ENCODE data around the gene ABHD16B.

Gene ABHD16B

GRCh38 chr20:63895202-63895951 lies 34.1 kb downstream of the ABHD16B start:
- ATAC-seq: no peak
- TF ChIP-seq CSRNP3 (CRISPR knock-in tag; IDR thresholded peaks at IDR 0.05): no peak
- no peak for TF ChIP-seq ZFP3 (CRISPR knock-in tag; IDR thresholded peaks at IDR 0.05)
- no peak for TF ChIP-seq GLIS3 (CRISPR knock-in tag; IDR thresholded peaks at IDR 0.05)
- TF ChIP-seq PPARA (CRISPR knock-in tag; IDR thresholded peaks at IDR 0.05; ENCODE audit: borderline replicate concordance): no peak
- TF ChIP-seq, protein P1, sequence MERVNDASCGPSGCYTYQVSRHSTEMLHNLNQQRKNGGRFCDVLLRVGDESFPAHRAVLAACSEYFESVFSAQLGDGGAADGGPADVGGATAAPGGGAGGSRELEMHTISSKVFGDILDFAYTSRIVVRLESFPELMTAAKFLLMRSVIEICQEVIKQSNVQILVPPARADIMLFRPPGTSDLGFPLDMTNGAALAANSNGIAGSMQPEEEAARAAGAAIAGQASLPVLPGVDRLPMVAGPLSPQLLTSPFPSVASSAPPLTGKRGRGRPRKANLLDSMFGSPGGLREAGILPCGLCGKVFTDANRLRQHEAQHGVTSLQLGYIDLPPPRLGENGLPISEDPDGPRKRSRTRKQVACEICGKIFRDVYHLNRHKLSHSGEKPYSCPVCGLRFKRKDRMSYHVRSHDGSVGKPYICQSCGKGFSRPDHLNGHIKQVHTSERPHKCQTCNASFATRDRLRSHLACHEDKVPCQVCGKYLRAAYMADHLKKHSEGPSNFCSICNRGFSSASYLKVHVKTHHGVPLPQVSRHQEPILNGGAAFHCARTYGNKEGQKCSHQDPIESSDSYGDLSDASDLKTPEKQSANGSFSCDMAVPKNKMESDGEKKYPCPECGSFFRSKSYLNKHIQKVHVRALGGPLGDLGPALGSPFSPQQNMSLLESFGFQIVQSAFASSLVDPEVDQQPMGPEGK (CRISPR knock-in tag; IDR thresholded peaks at IDR 0.05; ENCODE audit: borderline replicate concordance): no peak
- TF ChIP-seq CREB5 (CRISPR knock-in tag; IDR thresholded peaks at IDR 0.05; ENCODE audit: low read depth): no peak
- no peak for TF ChIP-seq SNAI2 (CRISPR knock-in tag; IDR thresholded peaks at IDR 0.05)
- no peak for TF ChIP-seq TSHZ2 (CRISPR knock-in tag; IDR thresholded peaks at IDR 0.05)
- no peak for TF ChIP-seq ZNF8 (CRISPR knock-in tag; IDR thresholded peaks at IDR 0.05)
- no peak for TF ChIP-seq ZFP30 (CRISPR knock-in tag; IDR thresholded peaks at IDR 0.05)
- TF ChIP-seq ISL1 (CRISPR knock-in tag; IDR thresholded peaks at IDR 0.05): no peak
- no peak for TF ChIP-seq ZC3H10 (CRISPR knock-in tag; IDR thresholded peaks at IDR 0.05)
- no peak for TF ChIP-seq ARNTL (CRISPR knock-in tag; IDR thresholded peaks at IDR 0.05; ENCODE audit: borderline replicate concordance, low read depth)
- TF ChIP-seq TCF4 (CRISPR knock-in tag; IDR thresholded peaks at IDR 0.05; ENCODE audit: borderline replicate concordance): no peak
- TF ChIP-seq POU6F1 (CRISPR knock-in tag; IDR thresholded peaks at IDR 0.05; ENCODE audit: borderline replicate concordance, low read depth): no peak
- no peak for TF ChIP-seq BACH2 (CRISPR knock-in tag; IDR thresholded peaks at IDR 0.05; ENCODE audit: borderline replicate concordance)
- TF ChIP-seq CSDC2 (CRISPR knock-in tag; IDR thresholded peaks at IDR 0.05): no peak
- no peak for TF ChIP-seq ESRRG (CRISPR knock-in tag; IDR thresholded peaks at IDR 0.05)

- ATAC-seq: no peak
- TF ChIP-seq ESRRG (CRISPR knock-in tag; IDR thresholded peaks at IDR 0.05) (no peak), CSRNP3 (CRISPR knock-in tag; IDR thresholded peaks at IDR 0.05) (no peak), TCF4 (CRISPR knock-in tag; IDR thresholded peaks at IDR 0.05; ENCODE audit: borderline replicate concordance) (no peak), ZFP30 (CRISPR knock-in tag; IDR thresholded peaks at IDR 0.05) (no peak), RARB (CRISPR knock-in tag; IDR thresholded peaks at IDR 0.05) (no peak), SNAI2 (CRISPR knock-in tag; IDR thresholded peaks at IDR 0.05) (no peak), TOX (CRISPR knock-in tag; IDR thresholded peaks at IDR 0.05; ENCODE audit: borderline replicate concordance) (no peak), CSDC2 (CRISPR knock-in tag; IDR thresholded peaks at IDR 0.05) (no peak), ZNF565 (CRISPR knock-in tag; conservative IDR thresholded peaks at IDR 0.05; ENCODE audit: low read depth) (no peak), CREB5 (CRISPR knock-in tag; IDR thresholded peaks at IDR 0.05; ENCODE audit: low read depth) (no peak), ZC3H10 (CRISPR knock-in tag; IDR thresholded peaks at IDR 0.05) (no peak), ZNF8 (CRISPR knock-in tag; IDR thresholded peaks at IDR 0.05) (no peak), TSHZ2 (CRISPR knock-in tag; IDR thresholded peaks at IDR 0.05) (no peak)
- TF ChIP-seq, protein P1 (CRISPR knock-in tag; IDR thresholded peaks at IDR 0.05; ENCODE audit: borderline replicate concordance): no peak
These were observed 34.6 kb downstream of the ABHD16B start for GRCh38 chr20:63895952-63896263.

Measured in SK-N-SH treated with all-trans-retinoic acid at 6 μM for 48 hours (cell line).